NB4 (cell line): ENCODE results near the gene COL4A2.

Experiments used
- DNase-seq: peaks from one replicate; pipeline ENCODE4 v3.0.0; 2010; ENCODE audit warnings: low read depth
- H3K4me3 ChIP-seq: one replicate; pipeline ENCODE4 v1.5.1; 2011; ENCODE audit warnings: mild to moderate bottlenecking, low read depth, low read length, moderate library complexity
- CTCF ChIP-seq: IDR thresholded peaks from one replicate; pipeline ENCODE4 v1.5.1; 2012; ENCODE audit warnings: low read depth, low read length
- MAX ChIP-seq: IDR thresholded peaks from 2 replicates; pipeline ENCODE4 v1.6.1; 2011; ENCODE audit warnings: low read depth, low read length
- MYC ChIP-seq: IDR thresholded peaks from 2 replicates; pipeline ENCODE4 v1.6.1; 2011; ENCODE audit warnings: low read depth, low read length
- POLR2A ChIP-seq: IDR thresholded peaks from 2 replicates; pipeline ENCODE4 v1.6.1; 2011; ENCODE audit warnings: mild to moderate bottlenecking; ENCODE audit not compliant: insufficient read length; ENCODE audit errors: extremely low read depth

The COL4A2 gene

GRCh38 chr13:110442930-110443621, 136.0 kb downstream of the COL4A2 start:
- DNase-seq, result peak; percentile 28
- H3K4me3 ChIP-seq, result no peak overlapping the region
- TF ChIP-seq MAX (no peak), CTCF (no peak), MYC (no peak), POLR2A (no peak)

GRCh38 chr13:110443622-110444225, 136.6 kb downstream of the COL4A2 start:
- H3K4me3 ChIP-seq, result no peak overlapping the region
- no peak for TF ChIP-seq POLR2A
- no peak for TF ChIP-seq MYC
- no peak for TF ChIP-seq CTCF
- no peak for TF ChIP-seq MAX
- DNase-seq, result no peak

GRCh38 chr13:110444226-110444653, 137.2 kb downstream of the COL4A2 start:
- TF ChIP-seq CTCF, result peak; percentile 36
- no peak for TF ChIP-seq POLR2A
- TF ChIP-seq MAX, result no peak
- TF ChIP-seq MYC, result no peak
- DNase-seq, result peak; percentile 59
- no peak overlapping the region for H3K4me3 ChIP-seq

- DNase-seq, result peak; percentile 89
- TF ChIP-seq MAX (peak; percentile 92), MYC (peak; percentile 82), CTCF (no peak)
These were observed 138.1 kb downstream of the COL4A2 start for GRCh38 chr13:110445183-110445582.

GRCh38 chr13:110445722-110446574, 138.9 kb downstream of the COL4A2 start:
- DNase-seq, result peak; percentile 63
- no peak overlapping the region for H3K4me3 ChIP-seq
- 0 out of 2 replicates have a peak, but pooled peaks have one; percentile 30 for TF ChIP-seq MYC
- TF ChIP-seq POLR2A, result no peak

More at GRCh38 chr13:110445183-110445582, 138.1 kb downstream of the COL4A2 start:
- H3K4me3 ChIP-seq, result no peak overlapping the region

- DNase-seq, result no peak
- no peak overlapping the region for H3K4me3 ChIP-seq
- TF ChIP-seq MAX (no peak), MYC (no peak), POLR2A (no peak), CTCF (no peak)
These were observed 139.4 kb downstream of the COL4A2 start for GRCh38 chr13:110446575-110446890.
